ENCODE data around the gene HDAC11.

DNA sequence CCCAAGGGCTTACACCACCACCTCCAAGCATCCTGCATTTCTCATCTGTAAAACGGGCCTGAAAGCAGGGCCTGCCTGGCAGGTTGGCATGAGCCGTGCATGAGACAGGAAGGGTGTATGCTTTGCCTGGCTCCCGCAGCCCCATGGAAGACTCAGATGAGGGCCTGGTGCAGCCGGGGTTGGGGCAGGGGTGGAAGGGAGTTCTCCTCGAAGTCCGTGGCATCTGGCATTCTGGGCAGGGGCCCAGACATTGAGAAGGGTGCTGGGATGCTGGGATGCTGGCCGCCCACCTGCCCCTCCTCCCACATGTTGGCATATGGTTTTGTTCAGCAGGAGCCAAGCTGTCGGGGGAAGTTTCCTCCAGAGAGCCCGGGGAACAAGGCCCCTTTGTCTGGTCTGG is 55.8 kb downstream of the HDAC11 start:
- TF ChIP-seq CHD2 (IDR thresholded peaks at IDR 0.05; ENCODE audit: low read depth, low read length) (no peak), SMARCE1 (IDR thresholded peaks at IDR 0.05; ENCODE audit: borderline replicate concordance) (no peak), ATF7 (IDR thresholded peaks at IDR 0.05) (no peak), ATF7 (CRISPR knock-in tag; IDR thresholded peaks at IDR 0.05) (no peak), KLF16 (CRISPR knock-in tag; IDR thresholded peaks at IDR 0.05) (no peak), MXI1 (IDR thresholded peaks at IDR 0.05; ENCODE audit: borderline replicate concordance, low read depth, low read length) (no peak), ZNF562 (CRISPR knock-in tag; IDR thresholded peaks at IDR 0.05; ENCODE audit: borderline replicate concordance) (no peak), EP300 (IDR thresholded peaks at IDR 0.05; ENCODE audit: low read depth in 2 of 2, low read length in 2 of 2) (no peak), EP300 (CRISPR knock-in tag; IDR thresholded peaks at IDR 0.05; ENCODE audit: borderline replicate concordance) (no peak), POLR2AphosphoS5 (IDR thresholded peaks at IDR 0.05; ENCODE audit: low read depth, low read length) (no peak), FOXK2 (IDR thresholded peaks at IDR 0.05) (no peak), ZFY (CRISPR knock-in tag; IDR thresholded peaks at IDR 0.05) (no peak), MTA3 (CRISPR knock-in tag; IDR thresholded peaks at IDR 0.05) (no peak), MED1 (CRISPR knock-in tag; IDR thresholded peaks at IDR 0.05) (no peak)

Measured in HepG2 (cell line).